ENCODE data around the gene MT3. TPM values are rescaled to one million over a fixed set of nuclear protein-coding genes. Genes with fewer than 3 reads are reported as not detected.
A peak's percentile ranks its signal among the peaks of the same experiment; 100 is the strongest.

Gene MT3
- total and polyA plus RNA-seq, 2 of the 13 experiments (the other 11 are each of a cell fraction or from before 2014, with no cell fraction given): not detected

DNA sequence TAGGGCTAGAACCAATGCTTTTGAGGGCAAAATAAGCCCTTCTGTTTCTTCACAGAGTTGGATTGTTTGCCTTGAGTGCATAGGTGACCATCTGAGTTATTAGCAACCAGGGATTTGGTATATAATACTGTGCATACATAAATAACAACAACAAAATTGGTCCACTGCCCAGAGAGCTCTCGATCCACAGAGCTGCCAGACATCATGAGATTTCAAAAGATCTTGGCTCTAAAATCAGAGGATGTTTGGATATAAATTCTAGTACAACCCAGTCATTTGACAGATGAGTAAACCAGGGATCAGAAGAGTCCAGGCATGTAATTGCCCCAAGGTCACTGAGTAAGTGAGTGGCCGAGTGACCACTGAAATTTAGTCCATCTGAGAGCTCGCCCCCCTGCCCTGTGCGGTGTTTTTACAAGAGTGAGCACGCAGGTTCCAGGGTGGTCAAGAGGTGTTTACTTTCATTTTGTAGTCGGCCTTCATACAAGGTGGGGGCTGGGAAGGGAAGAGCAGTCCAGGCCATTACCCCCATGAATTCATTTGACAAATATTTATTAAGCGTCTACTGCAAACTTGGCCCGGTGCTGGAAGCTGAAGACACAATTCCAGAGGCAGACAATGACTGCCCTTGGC lies 17.3 kb downstream of the MT3 start (continued):
- TF ChIP-seq, protein P1, sequence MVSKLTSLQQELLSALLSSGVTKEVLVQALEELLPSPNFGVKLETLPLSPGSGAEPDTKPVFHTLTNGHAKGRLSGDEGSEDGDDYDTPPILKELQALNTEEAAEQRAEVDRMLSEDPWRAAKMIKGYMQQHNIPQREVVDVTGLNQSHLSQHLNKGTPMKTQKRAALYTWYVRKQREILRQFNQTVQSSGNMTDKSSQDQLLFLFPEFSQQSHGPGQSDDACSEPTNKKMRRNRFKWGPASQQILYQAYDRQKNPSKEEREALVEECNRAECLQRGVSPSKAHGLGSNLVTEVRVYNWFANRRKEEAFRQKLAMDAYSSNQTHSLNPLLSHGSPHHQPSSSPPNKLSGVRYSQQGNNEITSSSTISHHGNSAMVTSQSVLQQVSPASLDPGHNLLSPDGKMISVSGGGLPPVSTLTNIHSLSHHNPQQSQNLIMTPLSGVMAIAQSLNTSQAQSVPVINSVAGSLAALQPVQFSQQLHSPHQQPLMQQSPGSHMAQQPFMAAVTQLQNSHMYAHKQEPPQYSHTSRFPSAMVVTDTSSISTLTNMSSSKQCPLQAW (CRISPR knock-in tag; IDR thresholded peaks at IDR 0.05): no peak; the same call in 1 of the 2 replicates
- TF ChIP-seq CC2D1A (CRISPR knock-in tag; IDR thresholded peaks at IDR 0.05) (no peak), ZNF33B (CRISPR knock-in tag; IDR thresholded peaks at IDR 0.05) (no peak), FOXA1 (IDR thresholded peaks at IDR 0.05) (no peak), FOXA1 (CRISPR knock-in tag; IDR thresholded peaks at IDR 0.05) (peak; percentile 75), ZNF431 (CRISPR knock-in tag; IDR thresholded peaks at IDR 0.05; ENCODE audit: borderline replicate concordance, low read depth) (no peak), ZNF567 (CRISPR knock-in tag; IDR thresholded peaks at IDR 0.05; ENCODE audit: borderline replicate concordance) (peak; percentile 90; the same call in 1 of the 2 replicates), FOXJ3 (CRISPR knock-in tag; IDR thresholded peaks at IDR 0.05; ENCODE audit: borderline replicate concordance) (peak; percentile 60; the same call in 1 of the 2 replicates), ZNF737 (CRISPR knock-in tag; IDR thresholded peaks at IDR 0.05; ENCODE audit: borderline replicate concordance) (0 out of 2 replicates have a peak, but pooled peaks have one; percentile 7), GATA4 (IDR thresholded peaks at IDR 0.05; ENCODE audit: borderline replicate concordance, low read depth) (peak; percentile 31; the same call in 1 of the 2 replicates), NFYC (CRISPR knock-in tag; IDR thresholded peaks at IDR 0.05) (no peak), YY1 (IDR thresholded peaks at IDR 0.05; ENCODE audit: insufficient read depth, insufficient replicate concordance, low read depth, low read length) (no peak)
- TF ChIP-seq, protein P2, sequence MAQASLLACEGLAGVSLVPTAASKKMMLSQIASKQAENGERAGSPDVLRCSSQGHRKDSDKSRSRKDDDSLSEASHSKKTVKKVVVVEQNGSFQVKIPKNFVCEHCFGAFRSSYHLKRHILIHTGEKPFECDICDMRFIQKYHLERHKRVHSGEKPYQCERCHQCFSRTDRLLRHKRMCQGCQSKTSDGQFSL (CRISPR knock-in tag; IDR thresholded peaks at IDR 0.05): 0 out of 2 replicates have a peak, but pooled peaks have one; percentile 36
- TF ChIP-seq, protein P3, sequence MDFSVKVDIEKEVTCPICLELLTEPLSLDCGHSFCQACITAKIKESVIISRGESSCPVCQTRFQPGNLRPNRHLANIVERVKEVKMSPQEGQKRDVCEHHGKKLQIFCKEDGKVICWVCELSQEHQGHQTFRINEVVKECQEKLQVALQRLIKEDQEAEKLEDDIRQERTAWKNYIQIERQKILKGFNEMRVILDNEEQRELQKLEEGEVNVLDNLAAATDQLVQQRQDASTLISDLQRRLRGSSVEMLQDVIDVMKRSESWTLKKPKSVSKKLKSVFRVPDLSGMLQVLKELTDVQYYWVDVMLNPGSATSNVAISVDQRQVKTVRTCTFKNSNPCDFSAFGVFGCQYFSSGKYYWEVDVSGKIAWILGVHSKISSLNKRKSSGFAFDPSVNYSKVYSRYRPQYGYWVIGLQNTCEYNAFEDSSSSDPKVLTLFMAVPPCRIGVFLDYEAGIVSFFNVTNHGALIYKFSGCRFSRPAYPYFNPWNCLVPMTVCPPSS (IDR thresholded peaks at IDR 0.05): no peak
- TF ChIP-seq, protein P4, sequence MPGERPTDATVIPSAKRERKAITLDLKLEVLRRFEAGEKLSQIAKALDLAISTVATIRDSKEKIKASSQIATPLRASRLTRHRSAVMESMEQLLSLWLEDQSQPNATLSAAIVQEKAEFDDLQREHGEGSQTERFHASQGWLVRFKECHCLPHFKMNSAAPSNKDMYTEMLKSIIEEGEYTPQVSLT (CRISPR knock-in tag; IDR thresholded peaks at IDR 0.05; ENCODE audit: borderline replicate concordance, low read depth): no peak
- TF ChIP-seq, protein P5, sequence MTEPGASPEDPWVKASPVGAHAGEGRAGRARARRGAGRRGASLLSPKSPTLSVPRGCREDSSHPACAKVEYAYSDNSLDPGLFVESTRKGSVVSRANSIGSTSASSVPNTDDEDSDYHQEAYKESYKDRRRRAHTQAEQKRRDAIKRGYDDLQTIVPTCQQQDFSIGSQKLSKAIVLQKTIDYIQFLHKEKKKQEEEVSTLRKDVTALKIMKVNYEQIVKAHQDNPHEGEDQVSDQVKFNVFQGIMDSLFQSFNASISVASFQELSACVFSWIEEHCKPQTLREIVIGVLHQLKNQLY (CRISPR knock-in tag; IDR thresholded peaks at IDR 0.05): no peak
- TF ChIP-seq, protein P6, sequence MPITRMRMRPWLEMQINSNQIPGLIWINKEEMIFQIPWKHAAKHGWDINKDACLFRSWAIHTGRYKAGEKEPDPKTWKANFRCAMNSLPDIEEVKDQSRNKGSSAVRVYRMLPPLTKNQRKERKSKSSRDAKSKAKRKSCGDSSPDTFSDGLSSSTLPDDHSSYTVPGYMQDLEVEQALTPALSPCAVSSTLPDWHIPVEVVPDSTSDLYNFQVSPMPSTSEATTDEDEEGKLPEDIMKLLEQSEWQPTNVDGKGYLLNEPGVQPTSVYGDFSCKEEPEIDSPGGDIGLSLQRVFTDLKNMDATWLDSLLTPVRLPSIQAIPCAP (CRISPR knock-in tag; IDR thresholded peaks at IDR 0.05; ENCODE audit: low read depth): peak; percentile 71; the same call in 1 of the 2 replicates
- TF ChIP-seq, protein P7, sequence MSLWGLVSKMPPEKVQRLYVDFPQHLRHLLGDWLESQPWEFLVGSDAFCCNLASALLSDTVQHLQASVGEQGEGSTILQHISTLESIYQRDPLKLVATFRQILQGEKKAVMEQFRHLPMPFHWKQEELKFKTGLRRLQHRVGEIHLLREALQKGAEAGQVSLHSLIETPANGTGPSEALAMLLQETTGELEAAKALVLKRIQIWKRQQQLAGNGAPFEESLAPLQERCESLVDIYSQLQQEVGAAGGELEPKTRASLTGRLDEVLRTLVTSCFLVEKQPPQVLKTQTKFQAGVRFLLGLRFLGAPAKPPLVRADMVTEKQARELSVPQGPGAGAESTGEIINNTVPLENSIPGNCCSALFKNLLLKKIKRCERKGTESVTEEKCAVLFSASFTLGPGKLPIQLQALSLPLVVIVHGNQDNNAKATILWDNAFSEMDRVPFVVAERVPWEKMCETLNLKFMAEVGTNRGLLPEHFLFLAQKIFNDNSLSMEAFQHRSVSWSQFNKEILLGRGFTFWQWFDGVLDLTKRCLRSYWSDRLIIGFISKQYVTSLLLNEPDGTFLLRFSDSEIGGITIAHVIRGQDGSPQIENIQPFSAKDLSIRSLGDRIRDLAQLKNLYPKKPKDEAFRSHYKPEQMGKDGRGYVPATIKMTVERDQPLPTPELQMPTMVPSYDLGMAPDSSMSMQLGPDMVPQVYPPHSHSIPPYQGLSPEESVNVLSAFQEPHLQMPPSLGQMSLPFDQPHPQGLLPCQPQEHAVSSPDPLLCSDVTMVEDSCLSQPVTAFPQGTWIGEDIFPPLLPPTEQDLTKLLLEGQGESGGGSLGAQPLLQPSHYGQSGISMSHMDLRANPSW (CRISPR knock-in tag; IDR thresholded peaks at IDR 0.05; ENCODE audit: borderline replicate concordance): peak; percentile 86; the same call in 1 of the 2 replicates

Data from HepG2 (cell line).